GM18873 (cell line): ENCODE results near the gene DYNC1H1.

Experiments
- ATAC-seq: cut with Tn5 transposase; IDR thresholded peaks from one replicate; pipeline ENCODE4 v1.9.1; 2021; ENCODE audit warnings: mild to moderate bottlenecking, moderate library complexity, moderate number of reproducible peaks; ENCODE audit not compliant: unreplicated experiment, low FRiP score

DYNC1H1 gene

DNA sequence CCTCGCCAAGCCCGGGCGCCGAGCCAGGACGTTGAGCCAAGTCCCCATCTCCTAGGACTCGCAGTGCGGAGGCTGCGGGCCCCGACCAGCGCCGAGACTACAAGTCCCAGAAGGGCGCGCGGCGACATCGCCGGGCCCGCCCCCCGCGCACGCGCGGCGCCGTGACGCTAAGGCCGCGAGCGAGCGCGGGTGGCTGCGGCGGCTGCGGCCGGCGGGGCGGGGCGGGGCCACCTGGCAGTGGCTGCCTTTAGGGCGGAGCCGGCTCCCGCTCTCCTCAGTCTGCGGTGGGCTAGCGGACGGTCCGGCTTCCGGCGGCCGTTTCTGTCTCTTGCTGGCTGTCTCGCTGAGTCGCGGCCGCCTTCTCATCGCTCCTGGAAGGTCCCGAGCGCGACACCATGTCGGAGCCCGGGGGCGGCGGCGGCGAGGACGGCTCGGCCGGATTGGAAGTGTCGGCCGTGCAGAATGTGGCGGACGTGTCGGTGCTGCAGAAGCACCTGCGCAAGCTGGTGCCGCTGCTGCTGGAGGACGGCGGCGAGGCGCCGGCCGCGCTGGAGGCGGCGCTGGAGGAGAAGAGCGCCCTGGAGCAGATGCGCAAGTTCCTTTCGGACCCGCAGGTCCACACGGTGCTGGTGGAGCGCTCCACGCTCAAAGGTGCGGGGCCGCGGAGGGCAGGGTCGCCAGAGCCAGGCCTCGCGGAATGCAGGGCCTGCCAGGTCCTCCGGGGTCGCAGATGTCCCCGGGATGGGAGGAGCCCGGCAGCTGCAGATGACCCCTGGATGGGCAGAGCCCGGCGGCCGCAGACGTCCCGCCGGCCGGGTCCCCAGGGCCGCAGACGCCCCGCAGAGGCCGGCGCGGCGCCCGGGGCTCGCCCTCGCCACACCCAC lies at the start of gene DYNC1H1:
Gene DYNC1H1, plus strand, starts transcription at position 277 of the 884 bp plus-strand sequence. Its CDS starts 119 bp downstream, at position 396.
- peak; percentile 56 for ATAC-seq

- ATAC-seq = no peak
These were observed 48.2 kb upstream of the DYNC1H1 start for GRCh38 chr14:101915871-101916815.

DNA sequence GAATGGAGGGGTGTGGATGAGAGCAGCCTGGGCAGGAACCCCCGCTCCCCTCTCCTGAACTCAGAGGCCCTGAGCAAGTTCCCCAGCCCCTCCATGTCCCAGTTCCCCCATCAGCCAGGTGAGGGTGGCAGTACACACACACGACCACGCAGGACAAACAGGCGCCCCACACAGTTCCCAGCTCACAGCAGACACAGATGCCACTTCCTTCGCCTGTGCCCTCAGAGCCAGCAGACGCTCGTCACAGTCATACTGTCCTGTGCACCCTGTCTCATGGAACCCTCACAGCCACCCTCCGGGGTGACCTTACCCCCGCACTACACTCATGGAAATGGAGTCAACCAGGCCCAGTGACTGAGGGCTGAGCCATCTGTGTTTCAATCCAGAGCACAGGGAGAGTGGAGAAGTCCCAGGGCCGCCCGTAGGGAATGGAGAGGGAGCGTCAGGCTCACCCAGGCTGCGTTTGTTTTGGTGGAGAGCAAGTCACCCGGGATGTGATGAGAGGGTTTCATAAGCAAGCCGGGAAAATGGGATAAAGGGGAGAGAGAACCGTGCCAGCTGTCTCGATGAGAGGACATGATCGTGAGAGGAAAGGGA lies 47.5 kb upstream of the DYNC1H1 start:
- ATAC-seq = no peak

- ATAC-seq = no peak
These were observed 46.9 kb upstream of the DYNC1H1 start for GRCh38 chr14:101917413-101918017.

- no peak for ATAC-seq
These were observed 46.0 kb upstream of the DYNC1H1 start for GRCh38 chr14:101918065-101918989.

DNA sequence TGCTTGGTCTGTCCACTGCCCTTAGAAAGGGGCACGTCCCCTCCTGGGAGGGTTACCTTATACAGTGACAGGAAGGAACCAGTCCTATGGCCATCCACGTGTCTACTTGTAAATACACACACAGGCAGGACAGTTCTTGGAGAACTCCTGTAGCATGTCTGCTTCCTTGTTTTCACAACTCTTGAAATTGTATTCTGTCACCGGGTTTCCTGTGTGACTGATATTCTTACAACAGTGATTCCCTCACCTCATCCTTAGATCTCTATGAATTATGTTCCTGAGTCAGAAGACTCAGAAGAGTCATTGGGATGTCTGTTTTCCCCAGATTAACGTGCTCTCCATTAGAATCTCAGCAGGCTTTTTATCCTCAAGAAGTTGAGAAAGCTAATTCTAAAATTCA lies 44.1 kb upstream of the DYNC1H1 start:
- no peak for ATAC-seq

- ATAC-seq = no peak
These were observed 41.5 kb upstream of the DYNC1H1 start for GRCh38 chr14:101922866-101923265.

DNA sequence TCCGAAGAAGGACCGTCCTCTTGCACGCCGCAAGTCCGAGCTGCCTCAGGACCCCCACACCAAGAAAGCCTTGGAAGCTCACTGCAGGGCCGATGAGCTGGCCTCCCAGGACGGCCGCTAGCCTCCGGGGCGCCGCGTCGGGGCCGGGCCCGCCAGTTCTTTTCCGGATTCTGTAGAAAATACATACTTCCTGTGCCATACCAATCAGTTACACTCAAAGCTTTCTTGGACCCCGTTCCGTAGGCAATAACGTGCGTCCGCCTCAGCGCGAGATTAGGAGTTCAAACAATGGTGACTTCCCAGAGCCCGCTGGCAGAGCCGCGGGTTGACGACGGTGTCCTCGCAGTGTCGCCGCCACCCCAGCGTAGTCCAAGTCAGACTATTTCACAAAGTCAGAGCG lies 39.2 kb upstream of the DYNC1H1 start:
- no peak for ATAC-seq

- ATAC-seq = no peak
These were observed 38.3 kb upstream of the DYNC1H1 start for GRCh38 chr14:101926085-101926484.

GRCh38 chr14:101926620-101927019 lies 37.8 kb upstream of the DYNC1H1 start:
- no peak for ATAC-seq

GRCh38 chr14:101927859-101928258 lies 36.5 kb upstream of the DYNC1H1 start:
- no peak for ATAC-seq

DNA sequence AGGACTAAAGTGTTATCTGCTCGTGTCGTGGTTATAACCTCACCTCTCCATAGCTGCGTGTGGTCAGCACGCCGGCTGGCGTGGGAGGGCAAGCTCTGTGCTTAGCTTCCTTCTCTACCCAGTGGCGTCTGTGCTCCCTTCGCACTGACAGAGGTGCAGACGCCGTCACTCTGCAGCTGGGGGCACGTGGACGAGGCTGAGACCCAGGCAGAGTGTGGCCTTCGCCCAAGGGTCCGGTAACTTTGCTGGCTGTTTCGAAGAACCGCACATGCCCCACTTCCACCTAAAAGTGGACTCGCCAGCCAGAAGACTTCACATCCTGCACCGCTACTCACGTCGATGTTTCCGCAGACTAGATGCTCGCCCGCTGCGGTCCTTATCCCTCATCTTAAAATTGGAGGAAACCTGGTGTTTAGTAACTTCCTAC lies 35.9 kb upstream of the DYNC1H1 start:
- no peak for ATAC-seq

GRCh38 chr14:101929096-101929495 lies 35.3 kb upstream of the DYNC1H1 start:
- no peak for ATAC-seq

GRCh38 chr14:101929946-101930345 lies 34.4 kb upstream of the DYNC1H1 start:
- no peak for ATAC-seq

DNA sequence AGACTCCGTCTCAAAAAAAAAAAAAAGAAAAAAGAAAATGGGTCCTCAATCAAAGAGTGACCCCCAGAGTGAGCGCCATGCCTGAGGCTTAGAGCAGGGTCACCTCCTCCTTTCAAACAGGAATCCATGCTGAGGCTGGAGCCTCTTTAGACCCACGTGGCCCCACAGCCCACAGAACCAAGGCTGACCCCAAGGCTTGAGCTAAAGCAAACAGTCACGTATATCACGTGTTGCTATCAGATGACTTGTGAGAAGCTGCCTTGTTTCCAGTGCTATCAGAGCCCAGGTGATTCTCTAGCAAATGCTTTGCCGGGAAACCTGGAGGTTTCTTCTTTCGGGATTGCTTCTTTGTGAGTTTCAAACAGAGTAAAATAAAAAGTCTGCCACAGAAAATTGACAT lies 31.7 kb upstream of the DYNC1H1 start:
- no peak for ATAC-seq

DNA sequence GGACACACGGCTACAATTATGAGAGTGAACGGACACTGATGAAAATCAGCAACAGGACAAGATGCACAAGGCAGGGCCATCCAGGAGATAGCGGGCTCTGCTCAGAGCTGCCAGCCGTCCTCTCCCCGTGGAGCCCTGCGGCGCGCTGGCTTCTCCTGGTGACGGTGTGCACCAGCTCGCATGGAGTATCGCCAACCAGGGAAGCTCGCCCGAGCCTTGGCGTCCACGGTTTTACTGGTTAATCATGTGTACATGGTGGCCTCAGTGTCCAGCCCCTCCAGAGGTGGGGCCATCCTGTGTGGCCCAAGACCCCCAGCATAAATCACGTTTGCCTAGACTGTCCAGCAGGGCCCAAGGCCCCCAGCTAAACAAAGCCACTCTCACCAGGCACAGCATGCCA lies 31.2 kb upstream of the DYNC1H1 start:
- ATAC-seq = no peak

- no peak for ATAC-seq
These were observed 29.7 kb upstream of the DYNC1H1 start for GRCh38 chr14:101934601-101935150.

GRCh38 chr14:101937926-101938767 lies 26.2 kb upstream of the DYNC1H1 start:
- ATAC-seq = no peak
